ENCODE measurements around the gene RNPEPL1. TPM values are rescaled to one million over a fixed set of nuclear protein-coding genes. Genes with fewer than 3 reads are reported as not detected.

RNPEPL1 gene
- total and polyA plus RNA-seq, 2 donors = 14.3 to 109 TPM

GRCh38 chr2:240522406-240522805 lies 45.9 kb upstream of the RNPEPL1 start:
- H3K4me3 ChIP-seq (ENCODE audit: low read length in 2 of 2) = no peak overlapping the region
- peaks cover 19 to 54% of the 10 kb centered on the region in 2 donors for H3K9me3 ChIP-seq (ENCODE audit: control insufficient read depth in 2 of 2, insufficient read depth in 1 of 2, low read length in 1 of 2)
- H3K36me3 ChIP-seq (ENCODE audit: control insufficient read depth in 2 of 2, insufficient read depth in 2 of 2, low read length in 1 of 2) = peaks cover 3 to 30% of the 10 kb centered on the region in 2 donors
- WGBS = over 99% methylated on average over 12 of the region's 12 CpGs
- no peaks in the 10 kb centered on the region for H3K4me1 ChIP-seq (ENCODE audit: control insufficient read depth in 2 of 2, insufficient read depth in 2 of 2, low read length in 2 of 2)
- H3K27ac ChIP-seq (ENCODE audit: low read depth in 1 of 2, low read length in 1 of 2) = no peak overlapping the region
- no peak for DNase-seq (ENCODE audit: low read depth in 6 of 9, low spot score in 9 of 9)
- peaks cover 0 to 20% of the 10 kb centered on the region in 2 donors for H3K27me3 ChIP-seq (ENCODE audit: control insufficient read depth in 2 of 2, insufficient read depth in 1 of 2, low read length in 1 of 2)

DNA sequence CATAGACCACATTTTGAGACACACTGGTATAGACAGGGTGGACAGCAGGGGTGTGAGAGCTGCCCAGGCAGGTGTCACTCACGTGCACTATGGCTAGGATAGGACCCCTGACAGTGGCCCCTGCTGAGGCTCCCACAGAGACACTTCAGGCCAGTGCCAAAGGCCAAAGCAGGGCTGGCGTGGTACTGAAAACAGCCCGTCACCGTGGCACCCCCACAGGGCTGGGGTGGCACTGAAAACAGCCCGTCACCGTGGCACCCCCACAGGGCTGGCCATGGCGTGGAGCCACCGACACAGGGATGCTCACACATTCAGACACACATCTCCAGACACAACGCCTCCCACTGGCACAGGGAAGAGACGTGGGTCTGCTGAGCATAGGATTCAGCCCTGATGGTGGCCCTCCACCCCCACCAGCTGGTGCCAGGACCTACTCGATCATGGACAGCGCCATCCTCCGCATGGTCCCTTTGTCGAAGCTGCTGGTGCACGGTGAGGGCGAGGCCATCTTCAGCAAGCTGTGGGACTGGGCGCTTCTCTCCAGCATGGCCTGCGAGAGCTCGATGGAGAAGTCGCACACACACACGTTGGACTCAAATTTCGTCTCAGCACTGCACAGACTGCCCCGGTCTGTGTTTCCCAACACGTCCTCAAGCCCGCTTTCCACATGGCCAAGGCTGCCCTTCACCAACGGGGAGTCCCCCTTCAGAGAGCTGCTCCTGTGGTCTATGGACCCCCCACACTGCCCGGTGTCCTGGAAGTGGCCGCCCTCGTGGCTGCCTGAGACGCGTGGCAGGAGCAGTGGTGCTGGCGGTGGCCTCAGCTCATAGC lies 44.6 kb upstream of the RNPEPL1 start:
- peaks cover 19 to 55% of the 10 kb centered on the region in 2 donors for H3K9me3 ChIP-seq (ENCODE audit: control insufficient read depth in 2 of 2, insufficient read depth in 1 of 2, low read length in 1 of 2)
- no peak overlapping the region for H3K27ac ChIP-seq (ENCODE audit: low read depth in 1 of 2, low read length in 1 of 2)
- H3K36me3 ChIP-seq (ENCODE audit: control insufficient read depth in 2 of 2, insufficient read depth in 2 of 2, low read length in 1 of 2) = peaks cover 4 to 33% of the 10 kb centered on the region in 2 donors
- peaks cover 0 to 20% of the 10 kb centered on the region in 2 donors for H3K27me3 ChIP-seq (ENCODE audit: control insufficient read depth in 2 of 2, insufficient read depth in 1 of 2, low read length in 1 of 2)
- no peak for DNase-seq (ENCODE audit: low read depth in 6 of 9, low spot score in 9 of 9)
- no peak overlapping the region for H3K4me3 ChIP-seq (ENCODE audit: low read length in 2 of 2)
- H3K4me1 ChIP-seq (ENCODE audit: control insufficient read depth in 2 of 2, insufficient read depth in 2 of 2, low read length in 2 of 2) = no peaks in the 10 kb centered on the region
- WGBS = 96% methylated on average over 32 of the region's 32 CpGs

DNA sequence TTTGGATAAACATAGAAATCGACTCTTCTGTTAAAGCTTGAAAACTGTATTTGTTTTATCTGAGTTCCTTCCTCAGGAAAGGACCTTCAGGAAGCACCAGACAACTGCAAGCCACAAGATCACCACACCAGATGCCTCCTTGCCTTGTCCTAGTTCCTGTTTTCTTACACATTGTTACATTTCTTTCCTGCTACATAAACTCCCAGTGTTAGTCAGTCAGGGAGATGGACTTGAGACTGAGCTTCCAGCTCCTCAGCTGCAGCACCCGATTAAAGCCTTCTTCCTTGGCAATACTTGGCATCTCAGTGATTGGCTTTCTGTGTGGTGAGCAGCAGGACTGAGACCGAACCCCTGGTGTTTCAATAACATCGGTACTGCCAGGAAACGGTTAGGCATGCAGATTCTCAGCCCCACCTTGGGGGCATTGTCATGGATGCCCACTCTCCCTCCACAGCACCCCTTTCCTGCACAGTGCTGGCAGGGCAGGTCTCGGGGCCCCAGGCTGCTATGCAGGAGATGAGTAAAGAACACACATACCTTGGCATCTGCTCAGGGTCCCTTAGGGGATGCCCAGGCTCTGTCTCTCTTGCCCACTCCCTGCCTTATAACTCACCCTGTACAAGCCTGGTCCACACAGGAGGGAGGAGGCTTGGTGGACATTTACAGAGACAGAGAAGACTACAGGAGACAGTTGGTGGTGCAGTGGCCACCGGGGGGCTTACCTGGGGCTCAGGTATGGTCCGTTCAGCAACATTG lies 43.1 kb upstream of the RNPEPL1 start:
- WGBS = 75% methylated on average over 8 of the region's 8 CpGs
- Histone ChIP-seq H3K4me3 (ENCODE audit: low read length in 2 of 2) (no peak overlapping the region), H3K4me1 (ENCODE audit: control insufficient read depth in 2 of 2, insufficient read depth in 2 of 2, low read length in 2 of 2) (no peaks in the 10 kb centered on the region), H3K36me3 (ENCODE audit: control insufficient read depth in 2 of 2, insufficient read depth in 2 of 2, low read length in 1 of 2) (peaks cover 6 to 39% of the 10 kb centered on the region in 2 donors), H3K9me3 (ENCODE audit: control insufficient read depth in 2 of 2, insufficient read depth in 1 of 2, low read length in 1 of 2) (peaks cover 21 to 68% of the 10 kb centered on the region in 2 donors), H3K27me3 (ENCODE audit: control insufficient read depth in 2 of 2, insufficient read depth in 1 of 2, low read length in 1 of 2) (peaks cover 0 to 10% of the 10 kb centered on the region in 2 donors), H3K27ac (ENCODE audit: low read depth in 1 of 2, low read length in 1 of 2) (no peak overlapping the region)
- no peak for DNase-seq (ENCODE audit: low read depth in 6 of 9, low spot score in 9 of 9)

DNA sequence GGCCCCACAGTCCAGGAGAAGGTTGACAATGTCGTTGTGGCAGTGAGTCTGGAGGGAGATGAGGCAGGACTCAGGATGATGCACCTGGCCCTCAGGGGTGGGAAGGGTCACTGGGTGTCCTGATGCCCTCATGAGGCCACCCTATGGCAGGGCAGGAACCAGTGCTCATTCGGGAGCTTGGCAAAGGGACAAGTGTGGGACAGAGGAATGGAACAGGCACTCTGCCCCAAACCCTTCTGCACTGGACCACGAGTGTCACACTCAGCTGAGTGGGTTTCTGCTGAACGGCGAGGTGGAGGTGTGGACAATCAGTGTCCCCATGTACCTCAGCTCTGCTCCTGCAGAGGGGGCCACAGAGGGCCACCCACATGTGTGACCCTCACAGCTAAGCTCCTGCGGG lies 42.5 kb upstream of the RNPEPL1 start:
- Histone ChIP-seq H3K4me3 (ENCODE audit: low read length in 2 of 2) (no peak overlapping the region), H3K27me3 (ENCODE audit: control insufficient read depth in 2 of 2, insufficient read depth in 1 of 2, low read length in 1 of 2) (peaks cover 0 to 4% of the 10 kb centered on the region in 2 donors), H3K9me3 (ENCODE audit: control insufficient read depth in 2 of 2, insufficient read depth in 1 of 2, low read length in 1 of 2) (peaks cover 23 to 68% of the 10 kb centered on the region in 2 donors), H3K4me1 (ENCODE audit: control insufficient read depth in 2 of 2, insufficient read depth in 2 of 2, low read length in 2 of 2) (no peaks in the 10 kb centered on the region), H3K27ac (ENCODE audit: low read depth in 1 of 2, low read length in 1 of 2) (no peak overlapping the region), H3K36me3 (ENCODE audit: control insufficient read depth in 2 of 2, insufficient read depth in 2 of 2, low read length in 1 of 2) (peaks cover 6 to 42% of the 10 kb centered on the region in 2 donors)
- WGBS = 96% methylated on average over 6 of the region's 6 CpGs
- no peak for DNase-seq (ENCODE audit: low read depth in 6 of 9, low spot score in 9 of 9)

DNA sequence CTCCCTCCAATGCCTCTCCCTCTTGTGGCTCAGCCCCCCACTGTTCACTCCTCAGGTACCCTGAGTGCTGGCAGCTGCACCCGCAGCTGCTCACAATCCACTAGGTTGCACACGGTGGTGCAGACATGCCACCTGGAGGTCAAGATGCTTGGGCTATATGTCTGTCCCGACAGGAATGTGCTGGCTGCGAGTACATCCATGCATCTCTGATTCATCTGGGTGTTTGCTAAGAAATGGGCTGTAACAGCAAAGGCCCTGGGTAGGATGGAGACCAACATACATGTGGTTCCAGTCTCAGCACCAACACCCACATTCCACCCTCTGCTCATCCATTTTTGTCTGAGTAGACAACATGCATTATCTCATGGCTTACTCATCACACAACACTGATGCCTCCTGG lies 41.8 kb upstream of the RNPEPL1 start:
- no peaks in the 10 kb centered on the region for H3K27me3 ChIP-seq (ENCODE audit: control insufficient read depth in 2 of 2, insufficient read depth in 1 of 2, low read length in 1 of 2)
- WGBS = 93% methylated on average over 4 of the region's 4 CpGs
- DNase-seq (ENCODE audit: low read depth in 6 of 9, low spot score in 9 of 9) = no peak
- peaks cover 25 to 68% of the 10 kb centered on the region in 2 donors for H3K9me3 ChIP-seq (ENCODE audit: control insufficient read depth in 2 of 2, insufficient read depth in 1 of 2, low read length in 1 of 2)
- no peak overlapping the region for H3K4me3 ChIP-seq (ENCODE audit: low read length in 2 of 2)
- no peaks in the 10 kb centered on the region for H3K4me1 ChIP-seq (ENCODE audit: control insufficient read depth in 2 of 2, insufficient read depth in 2 of 2, low read length in 2 of 2)
- H3K36me3 ChIP-seq (ENCODE audit: control insufficient read depth in 2 of 2, insufficient read depth in 2 of 2, low read length in 1 of 2) = peaks cover 6 to 42% of the 10 kb centered on the region in 2 donors
- H3K27ac ChIP-seq (ENCODE audit: low read depth in 1 of 2, low read length in 1 of 2) = no peak overlapping the region

GRCh38 chr2:240527153-240527750 lies 41.0 kb upstream of the RNPEPL1 start:
- Histone ChIP-seq H3K4me3 (ENCODE audit: low read length in 2 of 2) (no peak overlapping the region), H3K36me3 (ENCODE audit: control insufficient read depth in 2 of 2, insufficient read depth in 2 of 2, low read length in 1 of 2) (peaks cover 6 to 42% of the 10 kb centered on the region in 2 donors), H3K4me1 (ENCODE audit: control insufficient read depth in 2 of 2, insufficient read depth in 2 of 2, low read length in 2 of 2) (no peaks in the 10 kb centered on the region), H3K9me3 (ENCODE audit: control insufficient read depth in 2 of 2, insufficient read depth in 1 of 2, low read length in 1 of 2) (peaks cover 25 to 62% of the 10 kb centered on the region in 2 donors), H3K27me3 (ENCODE audit: control insufficient read depth in 2 of 2, insufficient read depth in 1 of 2, low read length in 1 of 2) (no peaks in the 10 kb centered on the region), H3K27ac (ENCODE audit: low read depth in 1 of 2, low read length in 1 of 2) (no peak overlapping the region)
- WGBS = 93% methylated on average over 3 of the region's 3 CpGs
- DNase-seq (ENCODE audit: low read depth in 6 of 9, low spot score in 9 of 9) = no peak

- Histone ChIP-seq H3K27ac (ENCODE audit: low read depth in 1 of 2, low read length in 1 of 2) (no peak overlapping the region), H3K4me1 (ENCODE audit: control insufficient read depth in 2 of 2, insufficient read depth in 2 of 2, low read length in 2 of 2) (no peaks in the 10 kb centered on the region), H3K4me3 (ENCODE audit: low read length in 2 of 2) (no peak overlapping the region), H3K36me3 (ENCODE audit: control insufficient read depth in 2 of 2, insufficient read depth in 2 of 2, low read length in 1 of 2) (peaks cover 3 to 36% of the 10 kb centered on the region in 2 donors), H3K9me3 (ENCODE audit: control insufficient read depth in 2 of 2, insufficient read depth in 1 of 2, low read length in 1 of 2) (peaks cover 23 to 51% of the 10 kb centered on the region in 2 donors), H3K27me3 (ENCODE audit: control insufficient read depth in 2 of 2, insufficient read depth in 1 of 2, low read length in 1 of 2) (no peaks in the 10 kb centered on the region)
- WGBS = 92% methylated on average over 13 of the region's 13 CpGs
- DNase-seq (ENCODE audit: low read depth in 6 of 9, low spot score in 9 of 9) = no peak
These were observed 39.8 kb upstream of the RNPEPL1 start for GRCh38 chr2:240528406-240529040.

DNA sequence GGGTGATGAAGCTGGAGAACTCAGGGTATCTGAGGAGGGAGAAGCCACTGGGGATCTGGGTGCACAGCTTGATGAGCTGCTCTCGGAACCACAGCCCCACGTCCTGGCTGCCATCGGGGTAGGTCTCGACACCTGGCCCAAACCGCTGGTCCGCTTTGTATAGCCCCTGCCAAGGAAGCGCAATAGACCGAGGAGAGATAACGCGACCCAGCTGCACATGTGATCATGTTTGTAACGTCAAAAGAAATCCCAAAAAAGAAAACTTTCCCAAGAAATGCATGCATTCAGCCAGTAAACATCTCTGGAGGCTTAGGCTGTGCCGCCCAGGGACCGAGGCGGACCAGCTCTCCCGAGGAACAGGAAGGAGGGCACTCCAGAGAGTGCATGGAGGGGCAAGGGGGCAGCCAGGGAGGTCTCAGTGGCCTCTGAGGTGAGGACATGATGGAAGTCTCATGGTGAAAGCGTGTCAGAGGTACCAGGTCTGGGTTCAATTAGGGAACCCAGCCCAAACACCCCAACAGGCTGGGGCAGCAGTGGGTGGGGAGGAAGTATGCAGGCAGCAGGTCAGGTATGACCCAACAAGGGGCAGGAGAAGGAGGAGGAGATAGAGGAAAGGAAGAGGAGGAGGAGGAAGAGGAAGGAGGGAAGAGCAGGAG lies 38.8 kb upstream of the RNPEPL1 start:
- Histone ChIP-seq H3K36me3 (ENCODE audit: control insufficient read depth in 2 of 2, insufficient read depth in 2 of 2, low read length in 1 of 2) (peaks cover 3 to 27% of the 10 kb centered on the region in 2 donors), H3K4me3 (ENCODE audit: low read length in 2 of 2) (no peak overlapping the region), H3K27ac (ENCODE audit: low read depth in 1 of 2, low read length in 1 of 2) (no peak overlapping the region), H3K4me1 (ENCODE audit: control insufficient read depth in 2 of 2, insufficient read depth in 2 of 2, low read length in 2 of 2) (no peaks in the 10 kb centered on the region), H3K9me3 (ENCODE audit: control insufficient read depth in 2 of 2, insufficient read depth in 1 of 2, low read length in 1 of 2) (peaks cover 19 to 42% of the 10 kb centered on the region in 2 donors), H3K27me3 (ENCODE audit: control insufficient read depth in 2 of 2, insufficient read depth in 1 of 2, low read length in 1 of 2) (no peaks in the 10 kb centered on the region)
- WGBS = 99% methylated on average over 16 of the region's 16 CpGs
- DNase-seq (ENCODE audit: low read depth in 6 of 9, low spot score in 9 of 9) = no peak

Data from thymus (tissue), 11 donors.